Measurements from ENCODE around the gene FAM3A. TPM values are rescaled to one million over a fixed set of nuclear protein-coding genes. Genes with fewer than 3 reads are reported as not detected.

The FAM3A gene
- total and polyA plus RNA-seq, 2 of the 8 experiments (the other 6 are each of a cell fraction or from before 2014, with no cell fraction given): 16.2 to 18.6 TPM

GRCh38 chrX:154509455-154509854 lies 6.6 kb downstream of the FAM3A start:
- 98% methylated on average over 5 of the region's 5 CpGs; no CpG with 5 or more reads in 1 of the 2 experiments for WGBS, 2 experiments (ENCODE audit: extremely low coverage in 1 of 2, insufficient coverage in 1 of 2, insufficient read length in 1 of 2, insufficient replicate concordance in 2 of 2, low coverage in 1 of 2, low lambda C conversion rate in 2 of 2, missing lambda C conversion rate in 1 of 2)
- Histone ChIP-seq H3K9ac (replicated peaks in 1 of 4; ENCODE audit: extremely low read depth in 1 of 4, low read depth in 3 of 4, low read length in 3 of 4) (no peak overlapping the region), H3K4me3 (ENCODE audit: extremely low read depth in 1 of 4, insufficient read depth in 2 of 4, low read depth in 3 of 4, low read length in 4 of 4) (no peak overlapping the region), H3K9me3 (ENCODE audit: insufficient read depth in 2 of 2, low read depth in 1 of 2, low read length in 1 of 2) (no peaks in the 10 kb centered on the region), H4K5ac (ENCODE audit: insufficient read length, low read depth, low read length) (no peak overlapping the region), H3K27me3 (replicated peaks in 1 of 4; ENCODE audit: control insufficient read depth in 3 of 4, extremely low read depth in 1 of 4, insufficient read depth in 3 of 4, low read length in 3 of 4) (no peaks in the 10 kb centered on the region), H3K18ac (ENCODE audit: extremely low read depth, low read length) (no peak overlapping the region), H2BK15ac (ENCODE audit: low read length) (no peak overlapping the region), H2BK20ac (ENCODE audit: low read length) (no peak overlapping the region), H4K8ac (ENCODE audit: extremely low read depth, insufficient read depth, low read length) (no peak overlapping the region), H2BK5ac (ENCODE audit: low read depth, low read length) (no peak overlapping the region), H4K20me1 (replicated peaks in 1 of 2; ENCODE audit: control insufficient read depth in 1 of 2, insufficient read depth in 2 of 2, low read length in 2 of 2) (no peaks in the 10 kb centered on the region), H4K91ac (replicated peaks; ENCODE audit: insufficient read length, low read length) (no peak overlapping the region), H2AFZ (ENCODE audit: low read length) (no peak overlapping the region), H3K14ac (ENCODE audit: insufficient read length) (no peak overlapping the region), H3K23me2 (ENCODE audit: low read depth, low read length) (no peaks in the 10 kb centered on the region), H3K56ac (replicated peaks; ENCODE audit: insufficient read length, low read depth, low read length) (no peak overlapping the region), H3K27ac (ENCODE audit: low read depth, low read length) (no peak overlapping the region), H2AK5ac (ENCODE audit: low read depth, low read length) (no peak overlapping the region), H3K79me2 (ENCODE audit: control insufficient read depth in 1 of 2, insufficient read depth in 2 of 2, low read length in 2 of 2) (no peaks in the 10 kb centered on the region), H3K4ac (replicated peaks; ENCODE audit: insufficient read length, low read depth, low read length) (no peak overlapping the region), H2BK12ac (ENCODE audit: low read depth, low read length) (no peak overlapping the region), H3K4me2 (ENCODE audit: insufficient read depth in 1 of 2, low read depth in 2 of 2, low read length in 2 of 2) (no peak overlapping the region), H3K4me1 (replicated peaks in 1 of 4; ENCODE audit: control insufficient read depth in 3 of 4, insufficient read depth in 4 of 4, low read length in 3 of 4) (no peaks in the 10 kb centered on the region), H3K36me3 (ENCODE audit: control insufficient read depth in 2 of 4, insufficient read depth in 4 of 4, low read length in 3 of 4) (no peaks in the 10 kb centered on the region; a peak in 1 of 8 replicates), H2BK120ac (replicated peaks; ENCODE audit: low read depth, low read length) (no peak overlapping the region), H3K23ac (ENCODE audit: insufficient read length) (no peak overlapping the region), H3K79me1 (ENCODE audit: low read depth, low read length) (no peaks in the 10 kb centered on the region)
- DNase-seq (ENCODE audit: low read depth in 1 of 2, low spot score in 2 of 2) (no peak), FAIRE-seq (no peak)
- POLR2A ChIA-PET (ENCODE audit: partially characterized antibody): no interaction called here
- CTCF ChIA-PET (ENCODE audit: partially characterized antibody): no interaction called here
- TF ChIP-seq GTF2F1 (IDR thresholded peaks at IDR 0.05; ENCODE audit: borderline replicate concordance, low read depth, low read length): no peak
- TF ChIP-seq SIRT6 (IDR thresholded peaks at IDR 0.05; ENCODE audit: low read length): no peak
- TF ChIP-seq BRCA1 (IDR thresholded peaks at IDR 0.05; ENCODE audit: low read depth, low read length): no peak

Data from H1 (cell line).